Mesodermal cell (in vitro differentiated cells): Measurements from ENCODE around the gene NXNL1.
"Not testable (repeated sequence)": the region's sequence is repeated elsewhere in the genome, so short reads cannot be mapped to it uniquely, and the experiment has no call there.

Source experiments
- H3K27ac ChIP-seq: 2 replicates; pipeline ENCODE4 v1.7.0; 2013; ENCODE audit warnings: mild to moderate bottlenecking, low read depth, low read length, moderate library complexity; ENCODE audit not compliant: severe bottlenecking
- H3K36me3 ChIP-seq: 2 replicates; pipeline ENCODE4 v1.7.1; 2013; ENCODE audit warnings: mild to moderate bottlenecking, low read length, moderate library complexity; ENCODE audit not compliant: control insufficient read depth, insufficient read depth
- H3K4me1 ChIP-seq: one replicate; pipeline ENCODE4 v1.7.1; 2013; ENCODE audit warnings: mild to moderate bottlenecking, low read length; ENCODE audit not compliant: insufficient read depth, control insufficient read depth, poor library complexity, severe bottlenecking
- H3K4me3 ChIP-seq: 2 replicates; pipeline ENCODE4 v1.7.0; 2013; ENCODE audit warnings: low read length, control low read depth, mild to moderate bottlenecking; ENCODE audit not compliant: insufficient read depth, poor library complexity, severe bottlenecking; ENCODE audit errors: extremely low read depth
- H3K9me3 ChIP-seq: 2 replicates; pipeline ENCODE4 v1.7.1; 2013; ENCODE audit warnings: mild to moderate bottlenecking, low read length, moderate library complexity; ENCODE audit not compliant: control insufficient read depth
- WGBS, 2 experiments: methylation state at CpG; one replicate each; pipeline ENCODE4 v1.1.5; 2013; ENCODE audit warnings: missing lambda C conversion rate in 2 of 2; ENCODE audit not compliant: insufficient coverage in 2 of 2; 5-methylcytosine and 5-hydroxymethylcytosine counted together

NXNL1 gene

DNA sequence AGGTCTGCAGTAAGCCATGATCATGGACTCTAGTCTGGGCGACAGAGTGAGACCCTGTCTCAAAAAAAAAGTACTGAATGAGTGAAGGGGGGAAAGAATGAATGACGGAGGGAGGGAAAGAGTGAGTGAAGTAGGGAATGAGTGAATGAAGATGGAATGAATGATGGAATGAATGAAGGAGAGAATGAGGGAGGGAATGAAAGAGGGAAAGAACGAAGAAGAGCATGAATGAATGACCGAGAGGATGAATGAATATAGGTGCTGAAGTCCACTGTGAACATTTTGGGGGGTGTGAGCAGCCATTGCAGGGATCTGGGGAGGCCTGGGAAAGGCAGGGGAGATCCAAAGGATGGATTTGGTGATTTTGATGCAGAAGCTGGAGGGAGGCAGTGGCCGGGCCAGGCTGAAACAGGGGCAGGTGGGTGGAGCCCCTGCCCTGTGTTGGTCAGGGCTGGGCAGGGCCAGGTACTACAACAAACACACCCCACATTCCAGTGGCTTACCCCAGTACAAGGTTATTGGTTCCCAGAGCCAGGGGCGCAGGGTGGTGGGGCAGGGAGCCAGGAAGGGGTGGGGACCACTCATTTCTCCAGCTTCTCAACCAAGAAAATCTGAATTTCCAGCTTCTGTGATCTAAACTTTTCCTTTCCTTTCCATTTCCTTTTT, 23.9 kb upstream of the NXNL1 start:
- Histone ChIP-seq H3K4me1 (peaks cover 8% of the 10 kb centered on the region), H3K27ac (no peak overlapping the region), H3K36me3 (no peaks in the 10 kb centered on the region), H3K9me3 (no peaks in the 10 kb centered on the region), H3K4me3 (no peak overlapping the region)
- 96% methylated on average over 4 of the region's 6 CpGs for WGBS, 2 experiments

DNA sequence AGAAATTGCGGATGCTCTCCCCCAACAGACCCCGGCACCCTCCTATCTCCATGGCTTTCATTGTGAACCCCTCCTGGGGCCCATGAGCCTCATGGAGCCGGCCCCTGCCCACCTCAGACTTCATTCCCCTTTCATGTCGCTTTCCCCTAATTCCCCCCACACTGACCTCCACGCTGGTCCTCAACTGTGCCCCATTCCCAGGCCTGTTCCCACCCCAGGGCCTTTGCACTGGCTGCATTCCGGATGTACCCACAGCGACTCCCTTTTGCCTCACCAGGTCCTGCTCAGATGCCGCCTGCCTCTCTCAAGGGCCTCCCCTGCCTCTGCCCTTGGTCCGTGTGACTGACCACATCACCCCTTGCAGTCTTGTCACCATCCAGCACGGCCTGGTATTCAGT, 22.9 kb upstream of the NXNL1 start:
- 84 to 91% methylated on average over 9 of the region's 10 CpGs for WGBS, 2 experiments
- Histone ChIP-seq H3K4me1 (peaks cover 5% of the 10 kb centered on the region), H3K27ac (no peak overlapping the region), H3K4me3 (no peak overlapping the region), H3K36me3 (no peaks in the 10 kb centered on the region), H3K9me3 (no peaks in the 10 kb centered on the region)

DNA sequence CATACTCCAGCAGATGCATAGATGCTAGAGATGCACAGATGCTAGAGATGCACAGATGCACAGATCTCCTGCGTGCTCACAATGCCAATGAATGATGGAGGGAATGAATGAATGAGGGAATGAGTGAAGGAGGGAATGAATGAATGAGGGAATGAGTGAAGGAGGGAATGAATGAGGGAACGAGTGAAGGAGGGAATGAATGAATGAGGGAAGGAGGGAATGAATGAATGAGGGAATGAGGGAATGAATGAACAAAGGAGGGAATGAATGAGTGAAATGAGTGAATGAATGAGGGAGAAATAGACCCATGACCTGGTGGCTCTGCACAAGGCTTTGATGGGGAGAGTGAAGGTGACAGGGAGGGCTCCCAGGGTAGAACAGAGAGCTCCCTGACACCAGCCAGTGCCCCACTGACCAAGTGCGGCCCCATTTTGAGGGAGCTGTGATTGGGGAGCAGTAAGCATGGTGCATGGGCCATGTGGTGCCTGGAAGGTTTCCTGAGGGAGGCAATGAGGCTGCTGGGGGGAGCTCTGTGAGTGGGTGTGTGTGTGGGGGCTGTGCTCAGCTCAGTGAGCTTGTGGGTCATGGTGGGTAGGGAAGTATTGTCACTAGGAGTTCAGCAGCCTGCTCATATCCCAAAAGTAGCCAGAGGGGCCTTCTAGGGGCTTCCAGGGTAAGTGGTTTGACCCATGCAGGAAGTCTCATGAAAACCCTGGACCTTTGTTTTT, 22.3 kb upstream of the NXNL1 start:
- no peaks in the 10 kb centered on the region for H3K36me3 ChIP-seq
- H3K4me3 ChIP-seq, result no peak overlapping the region
- H3K9me3 ChIP-seq, result no peaks in the 10 kb centered on the region
- H3K4me1 ChIP-seq, result no peaks in the 10 kb centered on the region
- WGBS, 2 experiments, result 93 to 94% methylated on average over 3 of the region's 3 CpGs
- H3K27ac ChIP-seq, result no peak overlapping the region

DNA sequence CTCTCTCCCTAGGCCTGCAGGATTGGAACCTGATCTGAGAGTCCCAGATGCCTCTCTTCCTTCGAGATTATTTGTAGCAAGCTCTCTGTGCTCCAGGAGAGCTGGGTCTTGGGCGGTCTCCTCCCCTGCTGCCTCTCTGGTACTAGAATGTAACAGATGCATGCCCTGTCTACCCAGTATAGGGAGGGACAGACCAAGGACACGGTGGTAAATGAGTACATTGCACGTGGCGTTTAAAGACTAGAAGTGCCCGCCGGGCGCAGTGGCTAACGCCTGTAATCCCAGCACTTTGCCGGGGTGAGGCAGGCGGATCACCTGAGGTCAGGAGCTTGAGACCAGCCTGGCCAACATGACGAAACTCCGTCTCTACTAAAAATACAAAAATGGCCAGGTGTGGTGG, 21.3 kb upstream of the NXNL1 start:
- no peaks in the 10 kb centered on the region for H3K4me1 ChIP-seq
- no peaks in the 10 kb centered on the region for H3K36me3 ChIP-seq
- no peak overlapping the region for H3K4me3 ChIP-seq
- H3K9me3 ChIP-seq, result no peaks in the 10 kb centered on the region
- H3K27ac ChIP-seq, result no peak overlapping the region
- WGBS, 2 experiments, result 87 to 92% methylated on average over 13 of the region's 13 CpGs

DNA sequence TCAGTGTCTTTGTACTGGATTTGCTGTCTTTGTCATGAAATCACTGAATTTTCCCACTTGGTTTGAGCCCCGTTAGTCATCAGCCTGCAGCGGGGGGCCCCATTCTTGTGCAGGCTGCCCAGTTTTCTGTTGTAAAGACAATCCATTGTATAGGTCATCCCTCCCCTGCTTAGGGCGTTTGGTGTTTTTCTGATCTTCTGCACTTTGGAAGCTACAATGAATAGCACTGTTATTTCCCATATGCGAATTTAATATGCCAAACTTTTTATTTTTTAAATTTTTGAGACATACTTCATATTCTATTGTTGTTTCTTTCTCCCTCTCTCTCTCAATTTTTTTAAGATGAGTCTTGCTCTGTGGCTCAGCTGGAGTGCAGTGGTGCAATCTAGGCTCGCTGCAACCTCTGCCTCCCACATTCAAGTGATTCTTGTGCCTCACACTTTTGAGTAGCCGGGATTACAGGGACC, 18.6 kb upstream of the NXNL1 start:
- Histone ChIP-seq H3K4me3 (no peak overlapping the region), H3K36me3 (no peaks in the 10 kb centered on the region), H3K4me1 (peaks cover 6% of the 10 kb centered on the region), H3K27ac (no peak overlapping the region), H3K9me3 (no peaks in the 10 kb centered on the region)
- WGBS, 2 experiments, result 64 to 69% methylated on average over 2 to 3 of the region's 6 CpGs

DNA sequence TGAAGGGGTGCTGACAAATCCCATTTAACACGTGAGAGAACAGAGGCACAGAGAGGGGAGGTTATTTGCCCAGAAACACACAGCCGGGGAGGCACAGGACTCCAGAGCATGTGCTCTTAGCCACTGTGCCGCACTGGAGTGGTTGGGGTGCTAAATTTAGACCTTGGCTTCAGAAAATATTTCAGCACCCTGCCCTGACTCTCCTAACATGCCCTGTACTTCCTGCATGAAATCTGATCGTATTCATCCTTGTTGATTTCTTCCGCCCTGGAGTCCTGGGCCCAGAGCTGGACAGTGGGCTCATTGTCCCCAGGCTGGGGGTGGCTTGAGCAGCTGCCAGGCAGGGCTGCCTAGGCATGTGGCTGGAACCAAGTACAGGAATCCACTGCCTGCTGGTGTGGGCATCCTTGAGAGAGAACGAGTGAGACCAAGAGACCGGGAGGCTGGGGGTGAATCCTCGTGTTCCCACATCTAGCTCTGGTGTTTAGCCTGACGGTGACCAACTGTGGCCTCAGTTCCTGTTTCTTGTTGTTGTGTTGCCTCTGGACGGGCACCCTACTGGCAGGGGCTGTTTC, 14.9 kb upstream of the NXNL1 start:
- WGBS, 2 experiments, result 90 to 91% methylated on average over 10 of the region's 10 CpGs
- Histone ChIP-seq H3K27ac (no peak overlapping the region), H3K4me3 (no peak overlapping the region), H3K36me3 (no peaks in the 10 kb centered on the region), H3K4me1 (peaks cover 13% of the 10 kb centered on the region), H3K9me3 (no peaks in the 10 kb centered on the region)

DNA sequence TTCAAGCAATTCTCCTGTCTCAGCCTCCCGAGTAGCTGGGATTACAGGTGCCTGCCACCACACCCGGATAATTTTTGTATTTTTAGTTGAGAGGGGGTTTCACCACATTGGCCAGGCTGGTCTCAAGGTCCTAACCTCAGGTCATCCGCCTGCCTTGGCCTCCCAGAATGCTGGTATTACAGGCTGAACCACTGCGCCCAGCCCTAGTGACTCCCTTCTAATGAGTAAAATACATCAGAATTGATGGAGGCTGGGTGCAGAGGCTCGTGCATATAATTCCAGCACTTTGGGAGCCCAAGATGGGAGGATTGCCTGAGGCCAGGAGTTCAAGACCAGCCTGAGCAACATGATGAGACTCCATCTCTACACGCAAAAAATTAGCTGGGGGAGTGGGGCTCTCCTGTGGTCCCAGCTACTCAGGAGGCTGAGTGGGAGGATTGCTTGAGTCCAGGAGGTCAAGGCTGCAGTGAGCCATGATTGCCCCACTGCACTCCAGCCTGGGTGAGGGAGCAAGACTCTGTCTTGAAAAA, 14.3 kb upstream of the NXNL1 start:
- H3K4me3 ChIP-seq, result not testable (repeated sequence)
- H3K4me1 ChIP-seq, result peaks cover 13% of the 10 kb centered on the region
- WGBS, 2 experiments, result 80 to 89% methylated on average over 4 to 5 of the region's 6 CpGs

DNA sequence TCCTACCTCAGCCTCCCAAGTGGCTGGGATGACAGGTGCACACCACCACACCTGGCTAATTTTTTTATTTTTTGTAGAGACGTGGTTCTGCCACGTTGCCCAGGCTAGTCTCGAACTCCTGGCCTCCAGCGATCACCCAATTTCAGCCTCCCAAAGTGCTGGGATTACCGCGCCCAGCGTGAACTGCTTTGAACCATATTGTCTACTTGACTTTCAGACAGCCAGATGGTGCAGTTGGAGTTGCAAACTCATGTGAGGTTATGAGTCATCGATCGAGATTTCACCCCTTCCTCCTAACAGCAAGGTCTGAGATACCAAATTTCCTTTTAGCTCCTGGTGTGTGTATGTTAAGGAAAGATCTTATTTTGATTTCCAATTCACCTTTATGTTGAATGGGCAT, 12.3 kb upstream of the NXNL1 start:
- Histone ChIP-seq H3K36me3 (no peaks in the 10 kb centered on the region), H3K9me3 (no peaks in the 10 kb centered on the region), H3K4me3 (no peak overlapping the region), H3K4me1 (peaks cover 23% of the 10 kb centered on the region), H3K27ac (no peak overlapping the region)
- 91 to 96% methylated on average over 7 of the region's 9 CpGs for WGBS, 2 experiments

More for the DNA sequence above, 14.3 kb upstream of the NXNL1 start:
- not testable (repeated sequence) for H3K27ac ChIP-seq, H3K36me3 ChIP-seq, H3K9me3 ChIP-seq

DNA sequence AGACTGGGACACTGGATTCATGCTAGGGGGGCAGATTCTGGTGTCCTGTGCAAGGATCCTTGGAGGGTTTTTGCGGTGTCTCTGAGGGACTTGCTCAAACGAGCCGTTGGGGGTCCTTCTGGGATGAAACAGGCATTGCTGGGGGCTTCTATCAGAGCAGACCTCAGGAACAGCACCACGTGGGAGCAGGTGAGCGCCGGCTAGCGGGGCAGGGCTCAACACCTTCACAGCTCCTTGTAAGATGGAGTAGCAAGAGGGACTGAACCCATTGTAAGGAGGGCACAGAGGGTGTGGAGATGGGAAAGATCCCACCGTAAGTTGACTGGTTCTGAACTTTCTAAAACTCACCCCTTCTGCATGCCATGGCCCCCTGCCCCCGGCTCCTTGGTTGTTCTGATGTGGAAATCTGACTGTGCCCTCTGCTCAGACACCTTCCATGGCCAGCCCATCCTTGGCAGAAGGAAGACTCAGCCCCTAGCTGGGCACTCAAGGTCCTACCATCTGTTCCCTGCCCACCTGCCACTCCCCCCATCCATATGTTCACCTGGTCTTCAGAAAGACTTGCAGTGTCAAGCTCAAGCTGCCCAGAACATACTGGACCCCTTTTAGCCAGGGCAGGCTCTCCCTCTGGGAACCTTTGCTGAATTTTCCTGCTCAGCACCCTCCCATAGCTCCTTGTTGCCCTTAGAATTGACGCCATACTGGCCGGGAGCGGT, 10.8 kb upstream of the NXNL1 start:
- Histone ChIP-seq H3K4me1 (peaks cover 23% of the 10 kb centered on the region), H3K9me3 (no peaks in the 10 kb centered on the region), H3K4me3 (peak overlapping the region; percentile 63), H3K27ac (no peak overlapping the region), H3K36me3 (no peaks in the 10 kb centered on the region)
- WGBS, 2 experiments, result 54 to 62% methylated on average over 8 to 9 of the region's 12 CpGs

DNA sequence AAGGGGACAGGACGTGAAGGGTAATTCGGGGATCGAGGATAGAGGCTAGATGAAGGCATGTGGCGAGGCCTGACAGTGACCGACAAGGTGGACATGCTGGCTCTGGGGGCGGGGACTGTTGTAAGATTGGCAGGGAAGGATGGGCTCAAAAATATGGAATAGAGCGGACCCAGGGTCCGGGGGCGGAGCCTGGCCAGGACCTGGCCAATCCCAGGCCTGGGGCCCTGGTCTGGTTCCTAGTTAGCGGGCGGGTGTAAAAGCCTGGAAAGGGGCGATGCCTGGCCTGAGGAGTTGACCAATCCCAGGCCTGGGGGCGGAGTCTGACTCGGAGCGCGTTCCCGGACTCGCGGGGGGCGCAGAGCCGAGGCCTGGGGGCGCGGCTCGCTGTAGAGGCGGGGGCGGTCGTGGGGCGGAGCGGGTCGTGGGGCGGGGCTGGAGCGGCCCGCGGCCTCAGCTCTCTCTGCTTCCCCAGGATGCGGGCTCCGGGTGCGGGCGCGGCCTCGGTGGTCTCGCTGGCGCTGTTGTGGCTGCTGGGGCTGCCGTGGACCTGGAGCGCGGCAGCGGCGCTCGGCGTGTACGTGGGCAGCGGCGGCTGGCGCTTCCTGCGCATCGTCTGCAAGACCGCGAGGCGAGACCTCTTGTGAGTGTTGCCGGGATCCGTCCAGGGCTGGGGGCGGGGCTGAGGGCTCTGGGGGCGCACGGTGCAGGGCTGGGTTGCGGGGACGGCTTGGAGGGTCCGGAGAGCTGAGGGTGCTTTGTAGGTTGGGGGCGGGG, 9.5 kb upstream of the NXNL1 start, which contains the start of gene SLC27A1:
SLC27A1 (plus strand) TSS at position 457 of the 774 bp plus-strand sequence; CDS start at position 474, 17 bp downstream.
- WGBS, 2 experiments, result 0 to 1% methylated on average over 51 to 54 of the region's 67 CpGs
- Histone ChIP-seq H3K4me1 (peaks cover 22% of the 10 kb centered on the region), H3K36me3 (no peaks in the 10 kb centered on the region), H3K27ac (peak within 1 kb of the TSS; percentile 85), H3K9me3 (no peaks in the 10 kb centered on the region), H3K4me3 (peak within 1 kb of the TSS; percentile 63)
